D721Med (cell line): ENCODE results near the gene PCBP2.
"Not testable (repeated sequence)": the region's sequence is repeated elsewhere in the genome, so short reads cannot be mapped to it uniquely, and the experiment has no call there.

Source experiments
- DNase-seq: peaks from one replicate; pipeline ENCODE4 v3.0.0; 2011; ENCODE audit warnings: low spot score; ENCODE audit not compliant: insufficient read length
- FAIRE-seq: peaks from 2 replicates; lab custom pipeline; 2011; peaks lifted over from hg19 to GRCh38; lab: Jason Lieb, UNC
- TF ChIP-seq, protein P1 (sequence below): IDR thresholded peaks from 2 replicates; pipeline ENCODE4 v1.5.1; 2012; ENCODE audit warnings: mild to moderate bottlenecking, control low read depth; ENCODE audit not compliant: insufficient read depth; ENCODE audit errors: missing control alignments

PCBP2 gene

DNA sequence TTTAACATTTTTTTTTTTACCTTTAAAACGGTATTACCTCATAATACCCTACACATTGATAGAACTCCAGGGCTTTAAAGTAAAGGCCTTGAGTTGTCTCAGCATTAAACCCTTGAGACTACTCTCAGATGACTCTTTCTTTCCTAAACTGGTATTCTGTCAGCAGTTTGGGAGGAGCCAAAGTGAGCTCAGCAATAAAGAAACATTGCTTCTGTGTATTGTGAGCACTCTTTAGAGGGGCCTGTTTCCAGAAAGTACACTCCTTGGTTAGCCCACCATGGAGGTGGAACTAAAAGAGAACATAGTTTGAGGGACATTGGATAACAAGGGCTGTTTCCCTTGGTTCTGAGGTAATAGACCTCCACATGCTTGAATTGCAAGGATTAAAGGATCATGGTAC, 27.0 kb downstream of the PCBP2 start:
- TF ChIP-seq, protein P1, sequence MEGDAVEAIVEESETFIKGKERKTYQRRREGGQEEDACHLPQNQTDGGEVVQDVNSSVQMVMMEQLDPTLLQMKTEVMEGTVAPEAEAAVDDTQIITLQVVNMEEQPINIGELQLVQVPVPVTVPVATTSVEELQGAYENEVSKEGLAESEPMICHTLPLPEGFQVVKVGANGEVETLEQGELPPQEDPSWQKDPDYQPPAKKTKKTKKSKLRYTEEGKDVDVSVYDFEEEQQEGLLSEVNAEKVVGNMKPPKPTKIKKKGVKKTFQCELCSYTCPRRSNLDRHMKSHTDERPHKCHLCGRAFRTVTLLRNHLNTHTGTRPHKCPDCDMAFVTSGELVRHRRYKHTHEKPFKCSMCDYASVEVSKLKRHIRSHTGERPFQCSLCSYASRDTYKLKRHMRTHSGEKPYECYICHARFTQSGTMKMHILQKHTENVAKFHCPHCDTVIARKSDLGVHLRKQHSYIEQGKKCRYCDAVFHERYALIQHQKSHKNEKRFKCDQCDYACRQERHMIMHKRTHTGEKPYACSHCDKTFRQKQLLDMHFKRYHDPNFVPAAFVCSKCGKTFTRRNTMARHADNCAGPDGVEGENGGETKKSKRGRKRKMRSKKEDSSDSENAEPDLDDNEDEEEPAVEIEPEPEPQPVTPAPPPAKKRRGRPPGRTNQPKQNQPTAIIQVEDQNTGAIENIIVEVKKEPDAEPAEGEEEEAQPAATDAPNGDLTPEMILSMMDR: no peak
- FAIRE-seq (no peak), DNase-seq (no peak)

GRCh38 chr12:53479331-53479730, 27.4 kb downstream of the PCBP2 start:
- TF ChIP-seq, protein P1: no peak
- DNase-seq: no peak
- no peak for FAIRE-seq

GRCh38 chr12:53480491-53481442, 28.9 kb downstream of the PCBP2 start:
- TF ChIP-seq, protein P1: no peak
- DNase-seq (no peak), FAIRE-seq (no peak)

- not testable (repeated sequence) for DNase-seq, FAIRE-seq
Measured at GRCh38 chr12:53481458-53481857, 29.6 kb downstream of the PCBP2 start.

- FAIRE-seq (no peak), DNase-seq (no peak)
- TF ChIP-seq, protein P1: no peak
Measured at GRCh38 chr12:53481939-53482586, 30.2 kb downstream of the PCBP2 start.

- no peak for FAIRE-seq
Measured at GRCh38 chr12:53482626-53483168, 30.8 kb downstream of the PCBP2 start.

More at GRCh38 chr12:53482626-53483168, 30.8 kb downstream of the PCBP2 start:
- TF ChIP-seq, protein P1: no peak
- no peak for DNase-seq
